IMR-90 (cell line): ENCODE results near the gene HSPA12A.

Experiments used
- CEBPB ChIP-seq: IDR thresholded peaks from 2 replicates; pipeline ENCODE4 v1.6.1; 2012; ENCODE audit warnings: low read depth, low read length, improper control_type of control experiment
- CHD1 ChIP-seq: IDR thresholded peaks from 2 replicates; pipeline ENCODE4 v1.6.1; 2012; ENCODE audit warnings: low read depth, low read length, improper control_type of control experiment
- MAFK ChIP-seq: IDR thresholded peaks from 2 replicates; pipeline ENCODE4 v1.6.1; 2012; ENCODE audit warnings: low read depth, low read length, improper control_type of control experiment
- MAZ ChIP-seq: IDR thresholded peaks from 2 replicates; pipeline ENCODE4 v1.6.1; 2012; ENCODE audit warnings: low read depth, mild to moderate bottlenecking, low read length, improper control_type of control experiment, moderate library complexity, borderline replicate concordance
- POLR2A ChIP-seq: IDR thresholded peaks from 2 replicates; pipeline ENCODE4 v1.6.1; 2012; ENCODE audit warnings: mild to moderate bottlenecking, low read depth, low read length
- RAD21 ChIP-seq: IDR thresholded peaks from 2 replicates; pipeline ENCODE4 v1.6.1; 2012; ENCODE audit warnings: low read length, improper control_type of control experiment
- RCOR1 ChIP-seq: IDR thresholded peaks from 2 replicates; pipeline ENCODE4 v1.6.1; 2012; ENCODE audit warnings: mild to moderate bottlenecking, low read length, improper control_type of control experiment; ENCODE audit not compliant: insufficient replicate concordance
- RFX5 ChIP-seq: IDR thresholded peaks from 2 replicates; pipeline ENCODE4 v1.8.0; 2012; ENCODE audit warnings: low read depth, mild to moderate bottlenecking, low read length, moderate library complexity
- SMC3 ChIP-seq: fragments of 150-350 bp; IDR thresholded peaks from 2 replicates; pipeline ENCODE4 v1.6.1; 2016; ENCODE audit warnings: low read depth, mild to moderate bottlenecking, antibody characterized with exemption, low read length, moderate library complexity
- TF ChIP-seq, protein P1 (sequence below): conservative IDR thresholded peaks from 2 replicates; pipeline ENCODE4 v1.5.1; 2012; ENCODE audit warnings: mild to moderate bottlenecking, low read depth, low read length, improper control_type of control experiment
- TF ChIP-seq, protein P2 (sequence below): fragments of 150-350 bp; IDR thresholded peaks from 2 replicates; pipeline ENCODE4 v1.6.1; 2016; ENCODE audit warnings: low read depth, mild to moderate bottlenecking, low read length, moderate library complexity, borderline replicate concordance

DNA sequence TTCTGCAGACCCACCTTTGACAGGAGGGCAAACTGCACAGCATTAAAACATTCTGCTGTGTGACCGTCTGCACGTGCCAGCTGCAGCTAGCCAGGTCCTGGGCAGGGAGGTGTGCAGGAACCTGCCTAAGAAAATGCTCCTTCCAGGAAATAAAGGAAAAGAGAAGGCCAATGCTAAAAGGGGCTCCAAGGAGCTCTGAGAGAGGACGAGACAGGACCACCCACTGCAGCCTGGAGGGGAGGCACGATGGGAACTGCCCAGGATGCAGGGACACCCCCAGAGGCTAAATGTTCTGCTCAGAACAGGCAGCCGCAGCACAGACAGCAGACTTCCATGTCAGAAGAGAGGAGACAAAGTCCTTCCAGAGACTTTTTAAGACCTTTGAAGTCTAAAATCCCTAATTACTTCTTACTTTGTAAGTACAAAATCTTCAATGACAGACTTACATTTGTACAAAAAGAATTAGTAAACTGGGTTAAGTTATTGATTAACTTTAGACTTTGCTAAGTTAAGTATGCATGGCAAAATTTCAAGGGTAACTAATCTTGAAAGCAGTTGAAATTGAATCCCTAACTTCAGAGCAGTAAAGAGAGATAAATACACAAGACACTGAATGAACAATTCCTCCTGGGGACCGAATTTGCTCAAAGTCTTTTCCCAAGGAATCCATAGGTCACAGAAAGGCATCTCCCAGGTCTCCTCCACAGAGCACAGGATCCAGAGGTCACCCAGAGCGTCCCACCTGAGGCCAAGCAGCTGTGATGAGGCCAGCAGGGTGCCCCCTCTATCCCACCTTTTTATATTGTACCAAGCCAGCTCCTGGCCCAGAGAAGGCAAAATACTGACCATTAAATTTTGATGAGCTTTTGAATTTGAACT is 21.5 kb downstream of the HSPA12A start:
- TF ChIP-seq RAD21 (no peak), RFX5 (no peak), POLR2A (no peak), RCOR1 (no peak), MAFK (no peak), CEBPB (no peak), MAZ (no peak), CHD1 (no peak), SMC3 (no peak)
- TF ChIP-seq, protein P1, sequence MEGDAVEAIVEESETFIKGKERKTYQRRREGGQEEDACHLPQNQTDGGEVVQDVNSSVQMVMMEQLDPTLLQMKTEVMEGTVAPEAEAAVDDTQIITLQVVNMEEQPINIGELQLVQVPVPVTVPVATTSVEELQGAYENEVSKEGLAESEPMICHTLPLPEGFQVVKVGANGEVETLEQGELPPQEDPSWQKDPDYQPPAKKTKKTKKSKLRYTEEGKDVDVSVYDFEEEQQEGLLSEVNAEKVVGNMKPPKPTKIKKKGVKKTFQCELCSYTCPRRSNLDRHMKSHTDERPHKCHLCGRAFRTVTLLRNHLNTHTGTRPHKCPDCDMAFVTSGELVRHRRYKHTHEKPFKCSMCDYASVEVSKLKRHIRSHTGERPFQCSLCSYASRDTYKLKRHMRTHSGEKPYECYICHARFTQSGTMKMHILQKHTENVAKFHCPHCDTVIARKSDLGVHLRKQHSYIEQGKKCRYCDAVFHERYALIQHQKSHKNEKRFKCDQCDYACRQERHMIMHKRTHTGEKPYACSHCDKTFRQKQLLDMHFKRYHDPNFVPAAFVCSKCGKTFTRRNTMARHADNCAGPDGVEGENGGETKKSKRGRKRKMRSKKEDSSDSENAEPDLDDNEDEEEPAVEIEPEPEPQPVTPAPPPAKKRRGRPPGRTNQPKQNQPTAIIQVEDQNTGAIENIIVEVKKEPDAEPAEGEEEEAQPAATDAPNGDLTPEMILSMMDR = no peak
- TF ChIP-seq, protein P2, sequence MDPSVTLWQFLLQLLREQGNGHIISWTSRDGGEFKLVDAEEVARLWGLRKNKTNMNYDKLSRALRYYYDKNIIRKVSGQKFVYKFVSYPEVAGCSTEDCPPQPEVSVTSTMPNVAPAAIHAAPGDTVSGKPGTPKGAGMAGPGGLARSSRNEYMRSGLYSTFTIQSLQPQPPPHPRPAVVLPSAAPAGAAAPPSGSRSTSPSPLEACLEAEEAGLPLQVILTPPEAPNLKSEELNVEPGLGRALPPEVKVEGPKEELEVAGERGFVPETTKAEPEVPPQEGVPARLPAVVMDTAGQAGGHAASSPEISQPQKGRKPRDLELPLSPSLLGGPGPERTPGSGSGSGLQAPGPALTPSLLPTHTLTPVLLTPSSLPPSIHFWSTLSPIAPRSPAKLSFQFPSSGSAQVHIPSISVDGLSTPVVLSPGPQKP = no peak
